ENCODE results near the gene RGS3. TPM values are rescaled to one million over a fixed set of nuclear protein-coding genes. Genes with fewer than 3 reads are reported as not detected.

Gene RGS3
- 100 to 1,000 TPM; 170 to 202 TPM for total RNA-seq

- Histone ChIP-seq H3K9me3 (no peaks in the 10 kb centered on the region), H3K4me3 (peak within 1 kb of the TSS; percentile 85), H3K27me3 (replicated peaks; ENCODE audit: insufficient read depth) (no peaks in the 10 kb centered on the region), H3K4me1 (ENCODE audit: control insufficient read depth in 1 of 2, low read depth in 2 of 2) (peaks cover 3 to 30% of the 10 kb centered on the region in 2 donors), H3K36me3 (no peaks in the 10 kb centered on the region), H3K27ac (peak within 1 kb of the TSS; percentile 84 to 94)
- ATAC-seq (ENCODE audit: insufficient number of reproducible peaks, low FRiP score, low read depth) (no peak), DNase-seq (ENCODE audit: low spot score) (no peak)
- peak; percentile 9 for TF ChIP-seq CTCF (IDR thresholded peaks at IDR 0.05)
These were observed at the start of gene RGS3 for GRCh38 chr9:113463418-113464285. TSS of gene RGS3 (plus strand) at chr9:113463727. CDS start at chr9:113463803, 76 bp downstream.

- no peak for DNase-seq (ENCODE audit: low spot score)
- no peak for ATAC-seq (ENCODE audit: insufficient number of reproducible peaks, low FRiP score, low read depth)
- no peak for TF ChIP-seq CTCF (IDR thresholded peaks at IDR 0.05)
- Histone ChIP-seq H3K27ac (no peak overlapping the region), H3K9me3 (no peaks in the 10 kb centered on the region), H3K36me3 (no peaks in the 10 kb centered on the region), H3K27me3 (replicated peaks; ENCODE audit: insufficient read depth) (no peaks in the 10 kb centered on the region), H3K4me3 (no peak overlapping the region), H3K4me1 (ENCODE audit: control insufficient read depth in 1 of 2, low read depth in 2 of 2) (peaks cover 2 to 3% of the 10 kb centered on the region in 2 donors)
These were observed 47.3 kb upstream of the RGS3 start for GRCh38 chr9:113416149-113416721.

- no peaks in the 10 kb centered on the region for H3K9me3 ChIP-seq
- no peaks in the 10 kb centered on the region for H3K27me3 ChIP-seq (replicated peaks; ENCODE audit: insufficient read depth)
- H3K27ac ChIP-seq: no peak overlapping the region
- H3K4me1 ChIP-seq (ENCODE audit: control insufficient read depth in 1 of 2, low read depth in 2 of 2): no peaks in the 10 kb centered on the region
- DNase-seq (ENCODE audit: low spot score) (no peak), ATAC-seq (ENCODE audit: insufficient number of reproducible peaks, low FRiP score, low read depth) (no peak)
- H3K36me3 ChIP-seq: no peaks in the 10 kb centered on the region
- H3K4me3 ChIP-seq: no peak overlapping the region
- no peak for TF ChIP-seq CTCF (IDR thresholded peaks at IDR 0.05)
These were observed 46.2 kb upstream of the RGS3 start for GRCh38 chr9:113417370-113417769.

GRCh38 chr9:113421726-113422125 lies 41.8 kb upstream of the RGS3 start:
- DNase-seq (ENCODE audit: low spot score) (no peak), ATAC-seq (ENCODE audit: insufficient number of reproducible peaks, low FRiP score, low read depth) (no peak)
- no peaks in the 10 kb centered on the region for H3K27me3 ChIP-seq (replicated peaks; ENCODE audit: insufficient read depth)
- H3K4me1 ChIP-seq (ENCODE audit: control insufficient read depth in 1 of 2, low read depth in 2 of 2): no peaks in the 10 kb centered on the region
- no peak overlapping the region for H3K4me3 ChIP-seq
- TF ChIP-seq CTCF (IDR thresholded peaks at IDR 0.05): no peak
- no peak overlapping the region for H3K27ac ChIP-seq
- no peaks in the 10 kb centered on the region for H3K9me3 ChIP-seq
- no peaks in the 10 kb centered on the region for H3K36me3 ChIP-seq

GRCh38 chr9:113425072-113425471 lies 38.5 kb upstream of the RGS3 start:
- Histone ChIP-seq H3K27ac (no peak overlapping the region), H3K4me3 (no peak overlapping the region), H3K4me1 (ENCODE audit: control insufficient read depth in 1 of 2, low read depth in 2 of 2) (no peaks in the 10 kb centered on the region), H3K27me3 (replicated peaks; ENCODE audit: insufficient read depth) (no peaks in the 10 kb centered on the region), H3K9me3 (no peaks in the 10 kb centered on the region), H3K36me3 (no peaks in the 10 kb centered on the region)
- no peak for ATAC-seq (ENCODE audit: insufficient number of reproducible peaks, low FRiP score, low read depth)
- DNase-seq (ENCODE audit: low spot score): no peak
- no peak for TF ChIP-seq CTCF (IDR thresholded peaks at IDR 0.05)

All from thoracic aorta (tissue), 2 donors.